ENCODE measurements around the gene SERINC2. TPM values are rescaled to one million over a fixed set of nuclear protein-coding genes. Genes with fewer than 3 reads are reported as not detected.

The SERINC2 gene
- total RNA-seq, 1 experiment from 2014 or later, result 14.1 TPM

GRCh38 chr1:31425301-31426081, 12.5 kb downstream of the SERINC2 start:
- Histone ChIP-seq H2AFZ (ENCODE audit: low read length) (no peak overlapping the region), H2BK20ac (ENCODE audit: low read depth, low read length, poor library complexity, severe bottlenecking) (no peak overlapping the region), H4K20me1 (ENCODE audit: control insufficient read depth, insufficient read depth, insufficient read length) (no peaks in the 10 kb centered on the region), H2BK5ac (ENCODE audit: insufficient read length, low read length) (no peak overlapping the region), H3K23me2 (ENCODE audit: insufficient read length, low read depth, low read length, poor library complexity, severe bottlenecking) (no peaks in the 10 kb centered on the region), H2AK5ac (ENCODE audit: insufficient read length, low read length) (no peak overlapping the region), H3K79me1 (ENCODE audit: insufficient read depth, low read depth, low read length, poor library complexity, severe bottlenecking) (no peaks in the 10 kb centered on the region), H4K8ac (replicated peaks; ENCODE audit: insufficient read length, low read depth, low read length) (no peak overlapping the region), H4K91ac (ENCODE audit: insufficient read length, low read depth, low read length) (no peak overlapping the region), H3K27ac (ENCODE audit: insufficient read length, low read depth, low read length) (no peak overlapping the region), H3K14ac (ENCODE audit: insufficient read depth, low read length) (no peak overlapping the region), H2BK15ac (ENCODE audit: low read depth, low read length) (no peak overlapping the region), H4K5ac (ENCODE audit: insufficient read length, low read depth, low read length) (no peak overlapping the region), H3T11ph (ENCODE audit: low read length) (no peak overlapping the region), H3K4ac (ENCODE audit: low read depth, low read length) (no peak overlapping the region), H2BK12ac (ENCODE audit: insufficient read length, low read depth, low read length) (no peak overlapping the region), H3K18ac (ENCODE audit: insufficient read length, low read depth, low read length) (no peak overlapping the region), H3K4me1 (ENCODE audit: insufficient read depth, low read length) (no peaks in the 10 kb centered on the region), H2BK120ac (ENCODE audit: low read depth, low read length, poor library complexity, severe bottlenecking) (no peak overlapping the region), H3K4me2 (ENCODE audit: insufficient read depth, insufficient read length, low read length) (no peak overlapping the region), H3K9me3 (ENCODE audit: control insufficient read depth, low read depth, low read length) (no peaks in the 10 kb centered on the region), H3K9ac (ENCODE audit: extremely low read depth, insufficient read length, low read length) (no peak overlapping the region), H3K23ac (ENCODE audit: insufficient read length, low read depth, low read length) (no peak overlapping the region), H3K56ac (ENCODE audit: insufficient read length, low read depth, low read length) (no peak overlapping the region), H3K79me2 (ENCODE audit: insufficient read depth, low read length) (no peaks in the 10 kb centered on the region), H3K27me3 (ENCODE audit: insufficient read depth, low read length) (no peaks in the 10 kb centered on the region)
- Mint-ChIP-seq H3K9me3 (no peaks in the 10 kb centered on the region), H3K4me3 (no peak overlapping the region), H3K27me3 (ENCODE audit: low read depth) (no peaks in the 10 kb centered on the region), H3K27ac (peak overlapping the region in 1 of 3 experiments; percentile 62; a peak in 2 of 7 replicates), H3K4me1 (peaks cover 10 to 15% of the 10 kb centered on the region in 2 experiments), H3K36me3 (ENCODE audit: insufficient read depth in 1 of 3, low read depth in 3 of 3) (peaks cover 0 to 21% (median 3%) of the 10 kb centered on the region in 3 experiments; a peak in 5 of 7 replicates)
- no CpG with 5 or more reads among the region's 28 CpGs for WGBS (ENCODE audit: extremely low coverage, insufficient read length, low lambda C conversion rate)
- DNase-seq, result no peak
- TF ChIP-seq, protein P1, sequence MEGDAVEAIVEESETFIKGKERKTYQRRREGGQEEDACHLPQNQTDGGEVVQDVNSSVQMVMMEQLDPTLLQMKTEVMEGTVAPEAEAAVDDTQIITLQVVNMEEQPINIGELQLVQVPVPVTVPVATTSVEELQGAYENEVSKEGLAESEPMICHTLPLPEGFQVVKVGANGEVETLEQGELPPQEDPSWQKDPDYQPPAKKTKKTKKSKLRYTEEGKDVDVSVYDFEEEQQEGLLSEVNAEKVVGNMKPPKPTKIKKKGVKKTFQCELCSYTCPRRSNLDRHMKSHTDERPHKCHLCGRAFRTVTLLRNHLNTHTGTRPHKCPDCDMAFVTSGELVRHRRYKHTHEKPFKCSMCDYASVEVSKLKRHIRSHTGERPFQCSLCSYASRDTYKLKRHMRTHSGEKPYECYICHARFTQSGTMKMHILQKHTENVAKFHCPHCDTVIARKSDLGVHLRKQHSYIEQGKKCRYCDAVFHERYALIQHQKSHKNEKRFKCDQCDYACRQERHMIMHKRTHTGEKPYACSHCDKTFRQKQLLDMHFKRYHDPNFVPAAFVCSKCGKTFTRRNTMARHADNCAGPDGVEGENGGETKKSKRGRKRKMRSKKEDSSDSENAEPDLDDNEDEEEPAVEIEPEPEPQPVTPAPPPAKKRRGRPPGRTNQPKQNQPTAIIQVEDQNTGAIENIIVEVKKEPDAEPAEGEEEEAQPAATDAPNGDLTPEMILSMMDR (conservative IDR thresholded peaks at IDR 0.05), result no peak
